IMR-90 (cell line): ENCODE results near the gene WFDC8. TPM values are rescaled to one million over a fixed set of nuclear protein-coding genes. Genes with fewer than 3 reads are reported as not detected.

ENCODE experiments used
- ATAC-seq: fragments of 200-7000 bp; cut with Tn5 transposase; 2 replicates; pipeline ENCODE4 v1.9.1; 2020; ENCODE audit warnings: low read depth, mild to moderate bottlenecking, moderate library complexity
- BruUV-seq: library from RNA; stranded (reverse); fragments of 400-500 nt; replicated peaks from 2 replicates; lab custom pipeline; 2021; lab: Mats Ljungman, UMichigan
- CTCF ChIA-PET: fragments of 300-600 bp; formaldehyde crosslinking; extraction: SDS; loops from one replicate; lab custom pipeline; 2021; ENCODE audit warnings: antibody characterized with exemption; lab: Yijun Ruan, JAX
- POLR2A ChIA-PET: fragments of 300-600 bp; sonication (Branson Sonifier 250); formaldehyde crosslinking; loops from one replicate; lab custom pipeline; 2022; ENCODE audit warnings: antibody characterized with exemption; ENCODE audit not compliant: unreplicated experiment; lab: Charles Lee
- DNase-seq: peaks from one replicate; pipeline ENCODE4 v3.0.0; 2013
- H2AFZ ChIP-seq: replicated peaks from 2 replicates; pipeline ENCODE3; 2013; ENCODE audit warnings: low read length, mild to moderate bottlenecking; ENCODE audit not compliant: poor library complexity
- H2AK5ac ChIP-seq: 2 replicates; pipeline ENCODE4 v1.6.1; 2013; ENCODE audit warnings: low read depth, low read length, inconsistent platforms
- H2AK9ac ChIP-seq: replicated peaks from 2 replicates; pipeline ENCODE3; 2013; ENCODE audit warnings: mild to moderate bottlenecking, low read depth, low read length, moderate library complexity; ENCODE audit not compliant: poor library complexity
- H2BK120ac ChIP-seq: 2 replicates; pipeline ENCODE4 v1.6.1; 2013; ENCODE audit warnings: low read depth, low read length, inconsistent platforms
- H2BK15ac ChIP-seq: 3 replicates; pipeline ENCODE4 v1.6.1; 2013; ENCODE audit warnings: low read depth, low read length, inconsistent platforms
- H2BK20ac ChIP-seq: 2 replicates; pipeline ENCODE4 v1.6.1; 2013; ENCODE audit warnings: low read depth, mild to moderate bottlenecking, inconsistent platforms, low read length, moderate library complexity
- H2BK5ac ChIP-seq: 2 replicates; pipeline ENCODE4 v1.6.1; 2013; ENCODE audit warnings: mild to moderate bottlenecking, low read depth, low read length, inconsistent platforms; ENCODE audit not compliant: poor library complexity, severe bottlenecking
- H3K14ac ChIP-seq: replicated peaks from 2 replicates; pipeline ENCODE4 v1.6.1; 2013; ENCODE audit warnings: low read depth, low read length, inconsistent platforms
- H3K18ac ChIP-seq: 2 replicates; pipeline ENCODE4 v1.6.1; 2013; ENCODE audit warnings: low read depth, low read length, control low read depth
- H3K23ac ChIP-seq: 2 replicates; pipeline ENCODE4 v1.6.1; 2013; ENCODE audit warnings: low read depth, low read length, inconsistent platforms
- H3K27ac ChIP-seq: 2 replicates; pipeline ENCODE4 v1.5.1; 2013; ENCODE audit warnings: mild to moderate bottlenecking, control low read depth, low read length; ENCODE audit not compliant: insufficient read depth
- H3K27me3 ChIP-seq: 2 replicates; pipeline ENCODE4 v1.6.1; 2013; ENCODE audit warnings: low read length; ENCODE audit not compliant: control insufficient read depth, insufficient read depth
- H3K36me3 ChIP-seq: 2 replicates; pipeline ENCODE4 v1.6.1; 2013; ENCODE audit warnings: low read length, mixed read lengths; ENCODE audit not compliant: control insufficient read depth, insufficient read depth
- H3K4ac ChIP-seq: 2 replicates; pipeline ENCODE4 v1.6.1; 2013; ENCODE audit warnings: low read depth, low read length, inconsistent platforms
- H3K4me1 ChIP-seq: 2 replicates; pipeline ENCODE4 v1.6.1; 2013; ENCODE audit warnings: low read length, mixed read lengths; ENCODE audit not compliant: control insufficient read depth, insufficient read depth
- H3K4me2 ChIP-seq: 2 replicates; pipeline ENCODE4 v1.6.1; 2013; ENCODE audit warnings: low read depth, mild to moderate bottlenecking, control low read depth, low read length, moderate library complexity
- H3K4me3 ChIP-seq: 2 replicates; pipeline ENCODE4 v1.5.1; 2013; ENCODE audit warnings: low read depth, mild to moderate bottlenecking, control low read depth, low read length, moderate library complexity; ENCODE audit not compliant: insufficient read depth
- H3K56ac ChIP-seq: 2 replicates; pipeline ENCODE4 v1.6.1; 2013; ENCODE audit warnings: low read length, inconsistent platforms; ENCODE audit not compliant: insufficient read depth; ENCODE audit errors: extremely low read depth
- H3K79me1 ChIP-seq, 2 experiments: 2 replicates each; pipeline ENCODE4 v1.6.1; 2013; ENCODE audit warnings: low read length in 2 of 2, inconsistent platforms in 1 of 2, low read depth in 1 of 2
- H3K9ac ChIP-seq: 2 replicates; pipeline ENCODE4 v1.6.1; 2013; ENCODE audit warnings: low read depth, low read length, control low read depth
- H3K9me1 ChIP-seq: 2 replicates; pipeline ENCODE4 v1.6.1; 2013; ENCODE audit warnings: low read length, inconsistent platforms; ENCODE audit not compliant: insufficient read depth
- H3K9me3 ChIP-seq: 2 replicates; pipeline ENCODE4 v1.6.1; 2013; ENCODE audit warnings: low read length; ENCODE audit not compliant: control insufficient read depth, insufficient read depth
- H4K20me1 ChIP-seq: 2 replicates; pipeline ENCODE4 v1.6.1; 2013; ENCODE audit warnings: low read length, inconsistent platforms; ENCODE audit not compliant: insufficient read depth
- H4K5ac ChIP-seq: 2 replicates; pipeline ENCODE4 v1.6.1; 2013; ENCODE audit warnings: mild to moderate bottlenecking, low read depth, low read length, control low read depth
- H4K8ac ChIP-seq, 2 experiments: 2 replicates each; pipeline ENCODE4 v1.6.1; 2013; ENCODE audit warnings: low read depth in 2 of 2, low read length in 2 of 2, control low read depth in 1 of 2, inconsistent platforms in 1 of 2
- H4K91ac ChIP-seq: 2 replicates; pipeline ENCODE4 v1.6.1; 2013; ENCODE audit warnings: low read depth, low read length, inconsistent platforms; ENCODE audit not compliant: insufficient read depth
- BHLHE40 ChIP-seq: fragments of 150-350 bp; IDR thresholded peaks from 2 replicates; pipeline ENCODE4 v1.6.1; 2016; ENCODE audit warnings: mild to moderate bottlenecking, low read depth, low read length
- CEBPB ChIP-seq: IDR thresholded peaks from 2 replicates; pipeline ENCODE4 v1.6.1; 2012; ENCODE audit warnings: low read depth, low read length, improper control_type of control experiment
- CHD1 ChIP-seq: IDR thresholded peaks from 2 replicates; pipeline ENCODE4 v1.6.1; 2012; ENCODE audit warnings: low read depth, low read length, improper control_type of control experiment
- FOS ChIP-seq: fragments of 150-350 bp; IDR thresholded peaks from 2 replicates; pipeline ENCODE4 v1.6.1; 2016; ENCODE audit warnings: low read depth, low read length
- MAZ ChIP-seq: IDR thresholded peaks from 2 replicates; pipeline ENCODE4 v1.6.1; 2012; ENCODE audit warnings: low read depth, mild to moderate bottlenecking, low read length, improper control_type of control experiment, moderate library complexity, borderline replicate concordance
- MXI1 ChIP-seq: IDR thresholded peaks from 2 replicates; pipeline ENCODE4 v1.6.1; 2012; ENCODE audit warnings: low read depth, mild to moderate bottlenecking, low read length, moderate library complexity, borderline replicate concordance
- POLR2A ChIP-seq: IDR thresholded peaks from 2 replicates; pipeline ENCODE4 v1.6.1; 2012; ENCODE audit warnings: mild to moderate bottlenecking, low read depth, low read length
- RAD21 ChIP-seq: IDR thresholded peaks from 2 replicates; pipeline ENCODE4 v1.6.1; 2012; ENCODE audit warnings: low read length, improper control_type of control experiment
- RCOR1 ChIP-seq: IDR thresholded peaks from 2 replicates; pipeline ENCODE4 v1.6.1; 2012; ENCODE audit warnings: mild to moderate bottlenecking, low read length, improper control_type of control experiment; ENCODE audit not compliant: insufficient replicate concordance
- RFX5 ChIP-seq: IDR thresholded peaks from 2 replicates; pipeline ENCODE4 v1.8.0; 2012; ENCODE audit warnings: low read depth, mild to moderate bottlenecking, low read length, moderate library complexity
- SMC3 ChIP-seq: fragments of 150-350 bp; IDR thresholded peaks from 2 replicates; pipeline ENCODE4 v1.6.1; 2016; ENCODE audit warnings: low read depth, mild to moderate bottlenecking, antibody characterized with exemption, low read length, moderate library complexity
- WGBS, 2 experiments: methylation state at CpG; one replicate each; pipeline versions ENCODE4 v1.1.5 to v1.1.7; 2013; ENCODE audit warnings: missing lambda C conversion rate in 2 of 2; ENCODE audit not compliant: insufficient read length in 1 of 2; ENCODE audit errors: extremely low coverage in 2 of 2; 5-methylcytosine and 5-hydroxymethylcytosine counted together
- dilution Hi-C: fragments of 300-500 bp; cut with HindIII; formaldehyde crosslinking; loops from one replicate; pipeline ENCODE4 v1.14.3; 2018; ENCODE audit warnings: low sequenced_read_pairs; ENCODE audit not compliant: unreplicated experiment
- in situ Hi-C: fragments of 300-500 bp; cut with MboI; formaldehyde crosslinking; loops from 3 replicates; pipeline ENCODE4 v1.14.3; 2019; ENCODE audit warnings: low sequenced_read_pairs, inconsistent platforms, mixed read lengths
- intact Hi-C: fragments of 100-400 bp; cut with micrococcal nuclease; formaldehyde crosslinking; loops from 2 replicates; pipeline ENCODE4 v1.10.0; 2022
- polyA plus RNA-seq, 3 experiments: library from polyadenylated mRNA; depleted of rRNA; stranded (reverse); fragments of >200 nt; gene quantifications; 2 replicates each; pipeline ENCODE4 v1.2.3, GENCODE V29; 2012; ENCODE audit warnings: low replicate concordance in 1 of 3
- total RNA-seq: library from RNA; depleted of rRNA; stranded (reverse); fragments of >200 nt; gene quantifications from 2 replicates; pipeline ENCODE4 v1.2.3, GENCODE V29; 2012
- TF ChIP-seq, protein P1 (sequence below): conservative IDR thresholded peaks from 2 replicates; pipeline ENCODE4 v1.5.1; 2012; ENCODE audit warnings: mild to moderate bottlenecking, low read depth, low read length, improper control_type of control experiment
- TF ChIP-seq, protein P2 (sequence below): fragments of 150-350 bp; IDR thresholded peaks from 2 replicates; pipeline ENCODE4 v1.6.1; 2017; ENCODE audit warnings: mild to moderate bottlenecking, antibody characterized with exemption, low read length, low read depth
- TF ChIP-seq, protein P3 (sequence below): fragments of 150-350 bp; IDR thresholded peaks from 2 replicates; pipeline ENCODE4 v1.6.1; 2016; ENCODE audit warnings: low read depth, mild to moderate bottlenecking, low read length, moderate library complexity, borderline replicate concordance

Gene WFDC8
- total and polyA plus RNA-seq, 2 of the 4 experiments (the other 2 are of a cell fraction): not detected

DNA sequence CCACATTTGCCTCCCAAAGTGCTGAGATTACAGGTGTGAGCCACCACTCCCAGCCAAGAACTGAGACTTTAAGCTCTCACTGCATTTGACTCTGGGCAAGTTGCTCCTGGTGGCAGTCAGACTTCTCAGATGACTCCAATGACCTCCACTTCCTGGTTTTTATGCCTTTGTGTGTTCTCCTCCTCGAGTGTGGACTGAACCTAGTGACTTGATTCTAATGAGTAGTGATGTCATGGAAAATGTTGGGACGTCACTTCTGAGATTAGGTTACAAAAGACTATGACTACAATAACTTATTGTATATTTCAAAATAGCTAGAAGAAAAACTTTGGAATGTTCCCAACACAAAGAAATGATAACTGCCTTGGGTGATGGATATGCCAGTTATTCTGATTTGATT, 75.7 kb downstream of the WFDC8 start:
- TF ChIP-seq CHD1: no peak
- TF ChIP-seq BHLHE40: no peak
- TF ChIP-seq MAZ: no peak
- TF ChIP-seq RAD21: no peak
- no peak for TF ChIP-seq MXI1
- TF ChIP-seq, protein P1, sequence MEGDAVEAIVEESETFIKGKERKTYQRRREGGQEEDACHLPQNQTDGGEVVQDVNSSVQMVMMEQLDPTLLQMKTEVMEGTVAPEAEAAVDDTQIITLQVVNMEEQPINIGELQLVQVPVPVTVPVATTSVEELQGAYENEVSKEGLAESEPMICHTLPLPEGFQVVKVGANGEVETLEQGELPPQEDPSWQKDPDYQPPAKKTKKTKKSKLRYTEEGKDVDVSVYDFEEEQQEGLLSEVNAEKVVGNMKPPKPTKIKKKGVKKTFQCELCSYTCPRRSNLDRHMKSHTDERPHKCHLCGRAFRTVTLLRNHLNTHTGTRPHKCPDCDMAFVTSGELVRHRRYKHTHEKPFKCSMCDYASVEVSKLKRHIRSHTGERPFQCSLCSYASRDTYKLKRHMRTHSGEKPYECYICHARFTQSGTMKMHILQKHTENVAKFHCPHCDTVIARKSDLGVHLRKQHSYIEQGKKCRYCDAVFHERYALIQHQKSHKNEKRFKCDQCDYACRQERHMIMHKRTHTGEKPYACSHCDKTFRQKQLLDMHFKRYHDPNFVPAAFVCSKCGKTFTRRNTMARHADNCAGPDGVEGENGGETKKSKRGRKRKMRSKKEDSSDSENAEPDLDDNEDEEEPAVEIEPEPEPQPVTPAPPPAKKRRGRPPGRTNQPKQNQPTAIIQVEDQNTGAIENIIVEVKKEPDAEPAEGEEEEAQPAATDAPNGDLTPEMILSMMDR: no peak
- TF ChIP-seq CEBPB: no peak
- TF ChIP-seq, protein P2, sequence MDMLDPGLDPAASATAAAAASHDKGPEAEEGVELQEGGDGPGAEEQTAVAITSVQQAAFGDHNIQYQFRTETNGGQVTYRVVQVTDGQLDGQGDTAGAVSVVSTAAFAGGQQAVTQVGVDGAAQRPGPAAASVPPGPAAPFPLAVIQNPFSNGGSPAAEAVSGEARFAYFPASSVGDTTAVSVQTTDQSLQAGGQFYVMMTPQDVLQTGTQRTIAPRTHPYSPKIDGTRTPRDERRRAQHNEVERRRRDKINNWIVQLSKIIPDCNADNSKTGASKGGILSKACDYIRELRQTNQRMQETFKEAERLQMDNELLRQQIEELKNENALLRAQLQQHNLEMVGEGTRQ: no peak
- TF ChIP-seq FOS: no peak
- no peak for TF ChIP-seq SMC3
- TF ChIP-seq, protein P3, sequence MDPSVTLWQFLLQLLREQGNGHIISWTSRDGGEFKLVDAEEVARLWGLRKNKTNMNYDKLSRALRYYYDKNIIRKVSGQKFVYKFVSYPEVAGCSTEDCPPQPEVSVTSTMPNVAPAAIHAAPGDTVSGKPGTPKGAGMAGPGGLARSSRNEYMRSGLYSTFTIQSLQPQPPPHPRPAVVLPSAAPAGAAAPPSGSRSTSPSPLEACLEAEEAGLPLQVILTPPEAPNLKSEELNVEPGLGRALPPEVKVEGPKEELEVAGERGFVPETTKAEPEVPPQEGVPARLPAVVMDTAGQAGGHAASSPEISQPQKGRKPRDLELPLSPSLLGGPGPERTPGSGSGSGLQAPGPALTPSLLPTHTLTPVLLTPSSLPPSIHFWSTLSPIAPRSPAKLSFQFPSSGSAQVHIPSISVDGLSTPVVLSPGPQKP: no peak
- TF ChIP-seq RFX5: no peak
- TF ChIP-seq RCOR1: no peak
- TF ChIP-seq POLR2A: no peak
- dilution Hi-C loops (no loop called here), intact Hi-C loops (no loop called here), in situ Hi-C loops (no loop called here)
- Histone ChIP-seq H3K4me2 (no peak overlapping the region), H2AK9ac (no peak overlapping the region), H4K5ac (no peak overlapping the region), H2BK120ac (no peak overlapping the region), H2BK5ac (no peak overlapping the region), H3K27me3 (peaks cover 2% of the 10 kb centered on the region), H3K4me1 (no peaks in the 10 kb centered on the region), H3K14ac (no peak overlapping the region), H4K91ac (no peak overlapping the region), H3K18ac (no peak overlapping the region), H2AK5ac (no peak overlapping the region), H3K36me3 (no peaks in the 10 kb centered on the region), H3K9me1 (no peaks in the 10 kb centered on the region), H3K4me3 (no peak overlapping the region), H3K23ac (no peak overlapping the region), H3K56ac (no peak overlapping the region), H3K79me1 (no peaks in the 10 kb centered on the region), H3K9me3 (no peaks in the 10 kb centered on the region), H3K4ac (no peak overlapping the region), H3K9ac (no peak overlapping the region), H4K20me1 (no peaks in the 10 kb centered on the region), H3K27ac (no peak overlapping the region), H2BK15ac (no peak overlapping the region), H2AFZ (no peak overlapping the region), H4K8ac (no peak overlapping the region), H2BK20ac (no peak overlapping the region)
- DNase-seq (no peak), ATAC-seq (no peak)
- ChIA-PET POLR2A (no interaction called here), CTCF (no interaction called here)
- WGBS, 2 experiments: no CpG with 5 or more reads among the region's 2 CpGs
- no TSS peak for BruUV-seq
